D721Med (cell line): ENCODE data around the gene PCSK5.
"Not testable (repeated sequence)": the region's sequence is repeated elsewhere in the genome, so short reads cannot be mapped to it uniquely, and the experiment has no call there.

Experiments
- DNase-seq: peaks from one replicate; pipeline ENCODE4 v3.0.0; 2011; ENCODE audit warnings: low spot score; ENCODE audit not compliant: insufficient read length
- FAIRE-seq: peaks from 2 replicates; lab custom pipeline; 2011; peaks lifted over from hg19 to GRCh38; lab: Jason Lieb, UNC
- TF ChIP-seq, protein P1 (sequence below): IDR thresholded peaks from 2 replicates; pipeline ENCODE4 v1.5.1; 2012; ENCODE audit warnings: mild to moderate bottlenecking, control low read depth; ENCODE audit not compliant: insufficient read depth; ENCODE audit errors: missing control alignments

PCSK5 gene

DNA sequence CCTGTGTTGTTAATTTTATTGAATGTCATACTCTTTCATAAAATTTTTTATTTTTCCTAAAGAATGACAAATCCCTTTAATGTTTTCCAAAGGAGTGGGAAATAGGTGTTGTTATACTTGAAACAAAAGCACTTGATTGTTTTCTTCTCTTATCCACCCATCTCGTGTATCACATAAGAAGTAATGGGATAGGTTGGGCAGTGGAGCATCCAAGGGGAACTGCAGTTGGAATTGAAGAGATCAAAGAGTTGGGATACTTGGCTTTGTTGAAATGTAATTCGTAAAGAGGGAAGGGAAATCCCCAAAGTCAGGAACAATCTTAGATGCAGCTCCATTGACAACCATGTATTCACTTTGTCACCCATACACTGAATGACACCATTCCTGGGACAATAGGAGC, 148.0 kb downstream of the PCSK5 start:
- DNase-seq (no peak), FAIRE-seq (no peak)
- TF ChIP-seq, protein P1, sequence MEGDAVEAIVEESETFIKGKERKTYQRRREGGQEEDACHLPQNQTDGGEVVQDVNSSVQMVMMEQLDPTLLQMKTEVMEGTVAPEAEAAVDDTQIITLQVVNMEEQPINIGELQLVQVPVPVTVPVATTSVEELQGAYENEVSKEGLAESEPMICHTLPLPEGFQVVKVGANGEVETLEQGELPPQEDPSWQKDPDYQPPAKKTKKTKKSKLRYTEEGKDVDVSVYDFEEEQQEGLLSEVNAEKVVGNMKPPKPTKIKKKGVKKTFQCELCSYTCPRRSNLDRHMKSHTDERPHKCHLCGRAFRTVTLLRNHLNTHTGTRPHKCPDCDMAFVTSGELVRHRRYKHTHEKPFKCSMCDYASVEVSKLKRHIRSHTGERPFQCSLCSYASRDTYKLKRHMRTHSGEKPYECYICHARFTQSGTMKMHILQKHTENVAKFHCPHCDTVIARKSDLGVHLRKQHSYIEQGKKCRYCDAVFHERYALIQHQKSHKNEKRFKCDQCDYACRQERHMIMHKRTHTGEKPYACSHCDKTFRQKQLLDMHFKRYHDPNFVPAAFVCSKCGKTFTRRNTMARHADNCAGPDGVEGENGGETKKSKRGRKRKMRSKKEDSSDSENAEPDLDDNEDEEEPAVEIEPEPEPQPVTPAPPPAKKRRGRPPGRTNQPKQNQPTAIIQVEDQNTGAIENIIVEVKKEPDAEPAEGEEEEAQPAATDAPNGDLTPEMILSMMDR = no peak

DNA sequence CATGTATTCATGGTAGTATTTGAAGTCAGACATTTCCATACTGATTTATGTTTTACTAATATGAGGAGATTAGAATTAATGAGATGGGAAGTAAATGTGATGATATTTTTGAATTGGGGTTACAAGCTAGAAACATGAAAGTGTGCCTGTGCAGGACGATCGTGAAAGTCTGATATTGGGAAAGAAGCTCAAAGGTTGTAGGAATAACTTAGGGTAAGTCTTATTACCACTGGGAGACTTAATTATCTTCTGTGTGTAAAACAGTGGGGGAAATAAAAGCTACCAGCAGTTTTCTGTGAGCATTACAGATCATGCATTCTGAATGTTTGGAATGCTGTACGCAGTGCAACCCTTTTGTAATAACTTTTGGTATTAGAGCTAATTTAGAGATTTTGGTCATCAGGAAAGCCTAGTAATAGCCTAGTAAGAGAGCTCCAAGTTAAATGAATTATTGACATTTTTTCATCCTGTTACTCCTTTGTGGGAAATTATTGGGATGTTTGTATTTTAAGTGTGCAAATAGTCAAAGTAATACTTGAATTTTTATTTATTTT, 153.9 kb downstream of the PCSK5 start:
- no peak for FAIRE-seq
- no peak for DNase-seq
- TF ChIP-seq, protein P1 = no peak

DNA sequence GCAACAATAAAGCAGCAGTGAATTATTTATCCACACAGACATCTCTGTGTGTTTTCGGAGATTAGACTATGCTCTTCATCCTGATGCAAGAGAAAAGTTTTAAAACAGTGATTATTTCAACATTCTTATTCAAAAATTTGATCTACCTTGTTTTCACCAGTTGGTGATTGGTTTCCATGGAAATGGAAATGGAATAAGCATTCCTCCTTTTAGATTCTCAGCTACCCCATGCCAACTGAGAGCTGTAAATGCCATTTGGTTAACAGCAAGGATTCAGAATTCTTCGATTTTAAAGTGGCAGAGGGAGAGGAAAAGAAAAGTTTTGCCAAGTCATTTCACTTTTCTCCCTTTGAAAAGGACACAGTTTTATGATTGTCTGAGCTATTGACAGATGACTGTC, 154.7 kb downstream of the PCSK5 start:
- FAIRE-seq = no peak
- TF ChIP-seq, protein P1 = no peak

GRCh38 chr9:76049341-76049740, 158.9 kb downstream of the PCSK5 start:
- no peak for FAIRE-seq
- DNase-seq = no peak
- TF ChIP-seq, protein P1 = no peak

More for the DNA sequence above, 154.7 kb downstream of the PCSK5 start:
- no peak for DNase-seq

GRCh38 chr9:76067696-76068095, 177.2 kb downstream of the PCSK5 start:
- DNase-seq = no peak
- no peak for FAIRE-seq
- TF ChIP-seq, protein P1 = no peak

DNA sequence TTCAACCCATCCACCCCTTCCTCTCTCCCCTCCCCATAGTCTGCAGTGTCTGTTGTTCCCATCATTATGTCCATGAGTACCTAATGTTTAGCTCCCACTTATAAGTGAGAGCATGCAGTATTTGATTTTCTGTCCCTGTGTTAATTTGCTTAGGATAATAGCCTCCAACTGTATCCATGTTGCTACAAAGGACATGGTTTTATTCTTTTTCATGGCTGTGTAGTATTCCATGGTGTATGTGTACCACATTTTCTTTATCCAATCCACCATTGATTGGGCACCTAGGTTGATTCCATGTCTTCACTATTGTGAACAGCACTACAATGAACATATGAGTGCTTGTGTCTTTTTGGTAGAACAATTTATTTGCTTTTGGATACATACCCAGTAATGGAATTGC, 187.1 kb downstream of the PCSK5 start:
- FAIRE-seq (no peak), DNase-seq (no peak)
- TF ChIP-seq, protein P1 = no peak

GRCh38 chr9:76081281-76081680, 190.8 kb downstream of the PCSK5 start:
- not testable (repeated sequence) for DNase-seq, FAIRE-seq

DNA sequence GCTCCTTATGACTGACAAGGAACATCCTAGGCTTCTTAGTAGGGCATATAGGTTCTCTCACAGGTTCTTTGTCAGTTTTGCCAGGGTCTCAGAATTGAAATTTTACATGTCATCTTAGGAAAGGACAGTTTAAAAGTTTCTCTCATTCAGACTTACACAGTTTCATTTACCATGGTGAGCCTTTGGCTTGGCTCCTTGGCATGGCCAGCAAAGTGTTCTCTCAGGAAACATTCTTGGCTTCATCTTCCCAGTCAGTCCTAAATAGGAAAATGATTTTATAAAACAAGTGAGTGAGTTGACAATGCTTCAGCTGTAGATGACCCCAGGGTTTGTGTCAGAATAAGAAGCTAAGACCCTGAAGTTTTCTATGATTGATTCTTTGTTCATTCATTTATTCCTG, 191.6 kb downstream of the PCSK5 start:
- TF ChIP-seq, protein P1 = no peak
- DNase-seq = no peak
- FAIRE-seq = no peak
